Endodermal cell (in vitro differentiated cells): ENCODE results near the gene ATP5F1E. TPM values are rescaled to one million over a fixed set of nuclear protein-coding genes. Genes with fewer than 3 reads are reported as not detected.

Source experiments
- DNase-seq: peaks from one replicate; pipeline ENCODE4 v3.0.0-alpha.2; 2017
- H3K27ac ChIP-seq: 2 replicates; pipeline ENCODE4 v1.5.1; 2013; ENCODE audit warnings: mild to moderate bottlenecking, low read depth, low read length, moderate library complexity
- H3K27me3 ChIP-seq: 2 replicates; pipeline ENCODE4 v1.6.1; 2013; ENCODE audit warnings: mild to moderate bottlenecking, low read length, moderate library complexity; ENCODE audit not compliant: insufficient read depth, control insufficient read depth, poor library complexity, severe bottlenecking
- H3K36me3 ChIP-seq: 2 replicates; pipeline ENCODE4 v1.7.0; 2013; ENCODE audit warnings: mild to moderate bottlenecking, low read length, moderate library complexity; ENCODE audit not compliant: control insufficient read depth, insufficient read depth
- H3K4me1 ChIP-seq: one replicate; pipeline ENCODE4 v1.7.0; 2013; ENCODE audit warnings: low read length; ENCODE audit not compliant: control insufficient read depth, insufficient read depth
- H3K4me3 ChIP-seq: 2 replicates; pipeline ENCODE4 v1.5.1; 2013; ENCODE audit warnings: mild to moderate bottlenecking, low read length, moderate library complexity
- H3K9ac ChIP-seq: 2 replicates; pipeline ENCODE4 v1.6.1; 2013; ENCODE audit warnings: mild to moderate bottlenecking, low read length, moderate library complexity; ENCODE audit not compliant: poor library complexity, severe bottlenecking; ENCODE audit errors: extremely low read depth
- H3K9me3 ChIP-seq: 2 replicates; pipeline ENCODE4 v1.6.1; 2013; ENCODE audit warnings: mild to moderate bottlenecking, low read length, moderate library complexity; ENCODE audit not compliant: control insufficient read depth
- H3K27ac Mint-ChIP-seq: 2 replicates; pipeline ENCODE4 v1.8.0; 2020; ENCODE audit warnings: mixed read lengths
- H3K27me3 Mint-ChIP-seq: 2 replicates; pipeline ENCODE4 v1.8.0; 2021; ENCODE audit warnings: mild to moderate bottlenecking, mixed read lengths; ENCODE audit not compliant: insufficient read depth
- H3K36me3 Mint-ChIP-seq: 2 replicates; pipeline ENCODE4 v1.8.0; 2020; ENCODE audit warnings: low read depth, mixed read lengths
- H3K4me1 Mint-ChIP-seq: 2 replicates; pipeline ENCODE4 v1.8.0; 2020; ENCODE audit warnings: mixed read lengths
- H3K4me3 Mint-ChIP-seq: 2 replicates; pipeline ENCODE4 v1.8.0; 2020; ENCODE audit warnings: mild to moderate bottlenecking, moderate library complexity, mixed read lengths
- H3K9me3 Mint-ChIP-seq: 2 replicates; pipeline ENCODE4 v1.8.0; 2020; ENCODE audit warnings: mild to moderate bottlenecking, mixed read lengths
- WGBS, 2 experiments: methylation state at CpG; one replicate each; pipeline versions ENCODE4 v1.1.5 to v1.1.7; 2013; ENCODE audit warnings: missing lambda C conversion rate in 2 of 2, mixed read lengths in 1 of 2; ENCODE audit not compliant: insufficient coverage in 1 of 2, insufficient read length in 1 of 2; 5-methylcytosine and 5-hydroxymethylcytosine counted together
- total RNA-seq, 2 donors: library from RNA; stranded (reverse); fragmentation: NEBNext Ultra II Directional in 1 of 2; extraction: Animal tissue kit (Norgen Biotek cat#: 25700) in 1 of 2; gene quantifications; 2 replicates in 1 of 2; 3 replicates in 1 of 2; pipeline ENCODE4 v1.2.1, GENCODE V29; 2021
- TF ChIP-seq, protein P1 (sequence below): fragments of 200-600 bp; sonication (generic); conservative IDR thresholded peaks from 2 replicates; pipeline ENCODE4 v1.5.0; 2021; ENCODE audit warnings: antibody characterized with exemption, mild to moderate bottlenecking

Gene ATP5F1E
- total RNA-seq, 2 donors from 2014 or later: 52.6 to 62.6 TPM

DNA sequence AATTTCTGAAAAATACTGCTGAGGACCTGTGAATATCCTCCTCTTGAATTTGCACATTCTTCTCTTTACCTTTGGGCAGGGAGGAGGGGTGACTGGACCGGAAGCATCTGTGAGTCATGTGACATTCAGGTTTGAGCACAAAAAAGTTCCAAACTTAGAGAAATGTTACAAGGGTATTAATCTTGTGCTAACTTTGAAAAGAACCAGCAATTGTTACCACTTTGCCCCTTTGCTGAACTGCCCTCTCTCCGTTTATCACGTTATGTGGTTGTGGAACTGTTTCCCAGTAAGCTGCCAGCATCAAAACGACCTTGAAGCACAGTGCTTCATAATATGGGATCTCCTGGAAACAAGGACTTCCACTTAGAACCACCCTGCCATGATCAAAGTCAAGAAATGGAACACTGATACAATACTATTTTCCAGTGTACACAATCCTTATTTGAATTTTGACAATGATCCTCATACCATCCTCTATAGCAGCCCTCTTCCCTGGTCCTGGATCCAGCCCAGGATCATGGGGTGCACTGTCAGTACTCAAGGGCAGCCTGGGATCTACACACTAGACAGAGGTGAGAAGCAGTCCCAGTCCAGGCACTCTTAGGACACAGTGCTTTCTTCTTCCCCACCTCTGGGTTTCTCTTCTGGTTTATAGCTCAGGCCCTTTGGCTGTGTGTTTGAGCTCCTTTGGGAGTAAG is 15.2 kb downstream of the ATP5F1E start:
- no peaks in the 10 kb centered on the region for H3K9me3 Mint-ChIP-seq
- Histone ChIP-seq H3K36me3 (no peaks in the 10 kb centered on the region), H3K27me3 (no peaks in the 10 kb centered on the region), H3K27ac (no peak overlapping the region), H3K9ac (no peak overlapping the region), H3K4me3 (no peak overlapping the region), H3K4me1 (no peaks in the 10 kb centered on the region), H3K9me3 (no peaks in the 10 kb centered on the region)
- peaks cover 30% of the 10 kb centered on the region for H3K27me3 Mint-ChIP-seq
- TF ChIP-seq, protein P1, sequence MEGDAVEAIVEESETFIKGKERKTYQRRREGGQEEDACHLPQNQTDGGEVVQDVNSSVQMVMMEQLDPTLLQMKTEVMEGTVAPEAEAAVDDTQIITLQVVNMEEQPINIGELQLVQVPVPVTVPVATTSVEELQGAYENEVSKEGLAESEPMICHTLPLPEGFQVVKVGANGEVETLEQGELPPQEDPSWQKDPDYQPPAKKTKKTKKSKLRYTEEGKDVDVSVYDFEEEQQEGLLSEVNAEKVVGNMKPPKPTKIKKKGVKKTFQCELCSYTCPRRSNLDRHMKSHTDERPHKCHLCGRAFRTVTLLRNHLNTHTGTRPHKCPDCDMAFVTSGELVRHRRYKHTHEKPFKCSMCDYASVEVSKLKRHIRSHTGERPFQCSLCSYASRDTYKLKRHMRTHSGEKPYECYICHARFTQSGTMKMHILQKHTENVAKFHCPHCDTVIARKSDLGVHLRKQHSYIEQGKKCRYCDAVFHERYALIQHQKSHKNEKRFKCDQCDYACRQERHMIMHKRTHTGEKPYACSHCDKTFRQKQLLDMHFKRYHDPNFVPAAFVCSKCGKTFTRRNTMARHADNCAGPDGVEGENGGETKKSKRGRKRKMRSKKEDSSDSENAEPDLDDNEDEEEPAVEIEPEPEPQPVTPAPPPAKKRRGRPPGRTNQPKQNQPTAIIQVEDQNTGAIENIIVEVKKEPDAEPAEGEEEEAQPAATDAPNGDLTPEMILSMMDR: no peak
- no peaks in the 10 kb centered on the region for H3K36me3 Mint-ChIP-seq
- 89 to 95% methylated on average over 4 of the region's 4 CpGs for WGBS, 2 experiments
- H3K4me3 Mint-ChIP-seq: no peak overlapping the region
- no peak overlapping the region for H3K27ac Mint-ChIP-seq
- H3K4me1 Mint-ChIP-seq: peaks cover 4% of the 10 kb centered on the region
- no peak for DNase-seq

GRCh38 chr20:59015812-59016711 is 16.1 kb downstream of the ATP5F1E start:
- no peak overlapping the region for H3K4me3 Mint-ChIP-seq

DNA sequence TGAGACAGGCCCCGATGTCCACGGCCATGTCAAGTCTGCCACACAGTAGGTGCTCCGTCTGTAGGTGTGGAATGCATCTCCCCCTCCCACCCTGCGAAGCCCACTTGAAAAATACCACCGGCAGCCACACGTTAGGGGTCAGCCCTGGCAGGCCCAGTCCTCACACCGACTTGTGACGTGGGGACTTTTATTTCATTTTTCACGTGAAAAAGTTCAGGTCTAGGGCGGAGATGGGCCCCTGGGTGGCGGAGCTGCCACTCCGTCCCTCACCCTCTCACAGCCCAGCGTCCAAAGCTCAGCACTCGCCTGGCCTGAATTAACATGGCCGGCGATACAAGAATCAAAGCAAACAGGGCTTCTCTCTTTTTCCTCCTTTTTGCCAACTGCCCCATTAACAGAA is 16.7 kb downstream of the ATP5F1E start:
- WGBS, 2 experiments: 88 to 92% methylated on average over 12 to 16 of the region's 16 CpGs
- Histone ChIP-seq H3K27ac (no peak overlapping the region), H3K36me3 (no peaks in the 10 kb centered on the region), H3K9ac (no peak overlapping the region), H3K9me3 (no peaks in the 10 kb centered on the region), H3K27me3 (no peaks in the 10 kb centered on the region), H3K4me3 (no peak overlapping the region), H3K4me1 (no peaks in the 10 kb centered on the region)
- TF ChIP-seq, protein P1: no peak
- Mint-ChIP-seq H3K27ac (no peak overlapping the region), H3K9me3 (no peaks in the 10 kb centered on the region), H3K4me3 (no peak overlapping the region), H3K4me1 (peaks cover 9% of the 10 kb centered on the region), H3K36me3 (no peaks in the 10 kb centered on the region), H3K27me3 (peaks cover 32% of the 10 kb centered on the region)
- DNase-seq: no peak

More at GRCh38 chr20:59015812-59016711, 16.1 kb downstream of the ATP5F1E start:
- Mint-ChIP-seq H3K27ac (no peak overlapping the region), H3K27me3 (peaks cover 31% of the 10 kb centered on the region), H3K9me3 (no peaks in the 10 kb centered on the region), H3K4me1 (peaks cover 8% of the 10 kb centered on the region), H3K36me3 (no peaks in the 10 kb centered on the region)
- Histone ChIP-seq H3K9me3 (no peaks in the 10 kb centered on the region), H3K27ac (no peak overlapping the region), H3K4me1 (no peaks in the 10 kb centered on the region), H3K36me3 (no peaks in the 10 kb centered on the region), H3K9ac (no peak overlapping the region), H3K27me3 (no peaks in the 10 kb centered on the region), H3K4me3 (no peak overlapping the region)
- 90 to 91% methylated on average over 9 to 16 of the region's 16 CpGs for WGBS, 2 experiments
- DNase-seq: no peak
- TF ChIP-seq, protein P1: no peak
